H1 (cell line): ENCODE measurements around the gene TRMT2B. TPM values are rescaled to one million over a fixed set of nuclear protein-coding genes. Genes with fewer than 3 reads are reported as not detected.

Experiments used
- EP300 ChIP-seq, 2 experiments: IDR thresholded peaks; 1 replicate in 1 of 2; 2 replicates in 1 of 2; pipeline ENCODE4 v1.6.1; 2011 to 2012; ENCODE audit warnings: low read depth in 2 of 2, low read length in 2 of 2, mild to moderate bottlenecking in 2 of 2, borderline replicate concordance in 1 of 2, inconsistent platforms in 1 of 2, moderate library complexity in 1 of 2
- polyA plus RNA-seq, 7 experiments: library from polyadenylated mRNA; depleted of rRNA in 3 of 7; stranded (reverse) in 5 of 7; unstranded in 2 of 7; fragments of >200 nt in 5 of 7; fragments of 200-250 nt in 2 of 7; gene quantifications; 1 replicate in 5 of 7; 2 replicates in 1 of 7; 4 replicates in 1 of 7; pipeline versions ENCODE4 v1.2.1 to v1.2.3, GENCODE V29; 2011 to 2013; ENCODE audit warnings: missing spikeins in 2 of 7, mixed read lengths in 2 of 7
- total RNA-seq: library from RNA; stranded (reverse); fragmentation: NEBNext Ultra II Directional; extraction: Animal tissue kit (Norgen Biotek cat#: 25700); gene quantifications from 2 replicates; pipeline ENCODE4 v1.2.1, GENCODE V29; 2021

The TRMT2B gene
- total and polyA plus RNA-seq, 2 of the 8 experiments (the other 6 are each of a cell fraction or from before 2014, with no cell fraction given): 12.1 to 12.4 TPM

GRCh38 chrX:101051153-101051548, 760 bp downstream of the TRMT2B start (continued):
- TF ChIP-seq EP300 (IDR thresholded peaks at IDR 0.05; ENCODE audit: borderline replicate concordance in 1 of 2, low read depth in 2 of 2, low read length in 2 of 2): no peak
